Measurements from ENCODE around the gene TRAT1.

- TF ChIP-seq CTCF (conservative IDR thresholded peaks at IDR 0.05): no peak
- TF ChIP-seq ZFX (IDR thresholded peaks at IDR 0.05): no peak
Observed at GRCh38 chr3:108891833-108892232, 69.2 kb downstream of the TRAT1 start.

Measured in C4-2B (cell line).